Ramos (cell line): ENCODE measurements around the gene KIF5A.

Experiments used
- in situ Hi-C: fragments of 300-500 bp; cut with MboI; formaldehyde crosslinking; loops from one replicate; pipeline ENCODE4 v1.14.3; 2022; ENCODE audit warnings: low sequenced_read_pairs; ENCODE audit not compliant: unreplicated experiment

Gene KIF5A

GRCh38 chr12:57626111-57626920 is 76.5 kb downstream of the KIF5A start:
- in situ Hi-C loops = loop anchor here (5.0 kb wide), 1 partner anchor 44 kb away; no protein-coding TSS in a partner anchor

GRCh38 chr12:57626921-57627445 is 77.1 kb downstream of the KIF5A start:
- in situ Hi-C loops = loop anchor here (5.0 kb wide), 1 partner anchor 45 kb away; no protein-coding TSS in a partner anchor

GRCh38 chr12:57627501-57628279 is 77.8 kb downstream of the KIF5A start:
- in situ Hi-C loops = loop anchor here (5.0 kb wide), 1 partner anchor 45 kb away; no protein-coding TSS in a partner anchor

GRCh38 chr12:57628280-57629191 is 78.7 kb downstream of the KIF5A start:
- in situ Hi-C loops = loop anchor here (5.0 kb wide), 1 partner anchor 46 kb away; no protein-coding TSS in a partner anchor

- in situ Hi-C loops = loop anchor here (5.0 kb wide), 1 partner anchor 48 kb away; no protein-coding TSS in a partner anchor
These were observed 80.1 kb downstream of the KIF5A start for GRCh38 chr12:57629897-57630471.

GRCh38 chr12:57630891-57631433 is 81.1 kb downstream of the KIF5A start:
- in situ Hi-C loops = no loop called here

- in situ Hi-C loops = no loop called here
These were observed 81.8 kb downstream of the KIF5A start for GRCh38 chr12:57631566-57632072.

- in situ Hi-C loops = no loop called here
These were observed 82.5 kb downstream of the KIF5A start for GRCh38 chr12:57632073-57632957.

- in situ Hi-C loops = no loop called here
These were observed 83.4 kb downstream of the KIF5A start, which contains the start of gene B4GALNT1 for GRCh38 chr12:57632958-57633840. Gene B4GALNT1 (minus strand): TSS chr12:57633201. CDS start chr12:57632132, 1,069 bp downstream.
